HG03060 (cell line): ENCODE data around the gene JRKL.
"Not testable (repeated sequence)": the region's sequence is repeated elsewhere in the genome, so short reads cannot be mapped to it uniquely, and the experiment has no call there.

Experiments used
- ATAC-seq: cut with Tn5 transposase; IDR thresholded peaks from one replicate; pipeline ENCODE4 v1.9.1; 2021; ENCODE audit warnings: low read depth, moderate number of reproducible peaks; ENCODE audit not compliant: unreplicated experiment

The JRKL gene

DNA sequence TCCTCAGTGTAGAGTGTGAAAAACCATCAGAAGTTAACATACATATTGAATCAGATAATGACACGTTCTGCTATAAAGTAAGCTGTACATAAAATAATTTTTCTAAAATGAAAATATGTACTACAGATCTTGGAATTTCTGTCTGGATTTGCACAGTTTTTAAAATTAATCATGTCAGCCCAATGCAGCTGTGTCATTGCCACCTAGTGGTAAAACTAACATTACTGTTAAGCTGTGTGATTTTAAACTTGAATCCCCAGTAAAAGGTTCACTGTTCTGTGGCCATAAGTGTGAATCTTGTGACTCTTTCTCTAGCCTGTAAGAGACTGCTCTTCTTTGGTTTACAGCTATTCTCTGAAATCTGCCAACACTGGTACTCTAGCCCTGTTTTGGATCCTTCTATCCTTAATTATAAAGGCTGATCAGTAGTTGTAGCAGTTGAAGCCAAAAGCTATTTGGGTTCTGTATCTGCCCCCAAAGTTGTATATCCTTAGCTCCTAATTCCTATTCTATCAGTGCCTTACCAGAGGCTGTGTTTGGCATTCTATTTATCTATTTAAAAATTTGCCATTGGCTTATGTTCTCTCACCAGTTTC lies 4.0 kb downstream of the JRKL start:
- no peak for ATAC-seq

DNA sequence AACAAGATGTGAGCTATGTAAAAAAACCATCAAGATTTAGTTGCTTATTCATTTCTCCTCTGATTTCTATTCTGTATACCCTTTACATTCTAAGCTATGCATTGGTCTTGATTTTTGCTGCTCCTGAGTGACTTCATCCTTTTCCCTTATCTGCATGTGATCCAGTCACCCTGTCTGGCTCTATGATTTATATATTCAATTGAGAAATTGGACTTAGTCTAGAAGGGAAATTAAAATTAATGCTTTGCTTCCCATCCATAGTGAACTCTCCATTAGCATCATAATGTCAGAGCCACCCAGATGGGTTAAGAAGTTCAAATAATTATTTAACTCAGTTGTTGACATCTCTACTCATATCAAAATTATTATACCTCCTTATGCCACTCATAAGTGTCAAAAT lies 5.0 kb downstream of the JRKL start:
- no peak for ATAC-seq

DNA sequence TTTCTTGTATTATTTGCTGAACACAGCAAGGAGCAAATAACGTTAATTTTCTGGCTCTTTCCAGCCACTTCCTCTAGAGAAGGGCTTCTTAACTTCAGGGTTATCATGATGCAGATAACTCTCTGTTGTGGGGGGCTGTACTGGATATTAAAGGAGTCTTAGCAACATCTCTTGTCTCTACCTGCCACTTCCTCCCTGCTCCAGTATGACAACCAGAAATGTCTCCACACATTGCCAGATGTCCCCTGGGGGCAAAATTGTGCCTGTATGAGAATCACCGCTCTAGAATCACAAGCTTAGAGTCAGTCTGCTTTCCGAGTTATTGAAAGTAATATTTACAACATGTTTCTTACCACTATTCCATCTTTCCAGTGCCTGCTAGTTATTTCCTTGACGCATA lies 6.8 kb downstream of the JRKL start:
- ATAC-seq = no peak

DNA sequence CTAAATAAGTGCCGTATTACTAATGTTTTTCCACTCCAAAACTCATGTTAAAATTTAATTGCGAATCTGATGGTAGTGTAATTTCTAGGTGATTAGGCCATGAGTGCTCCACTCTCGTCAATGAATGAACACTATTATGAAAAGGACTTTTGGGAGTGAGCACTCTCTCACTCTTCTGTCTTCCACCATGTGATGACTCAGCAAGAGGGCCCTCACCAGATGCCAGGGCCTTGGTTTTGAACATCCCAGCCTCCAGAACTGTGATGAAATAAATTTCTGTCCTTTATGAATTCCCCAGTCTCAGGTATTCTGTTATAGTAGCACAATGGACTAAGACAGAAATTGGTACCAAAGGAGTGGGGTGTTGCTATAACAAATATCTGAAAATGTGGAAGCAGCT lies 8.1 kb downstream of the JRKL start:
- ATAC-seq = no peak

DNA sequence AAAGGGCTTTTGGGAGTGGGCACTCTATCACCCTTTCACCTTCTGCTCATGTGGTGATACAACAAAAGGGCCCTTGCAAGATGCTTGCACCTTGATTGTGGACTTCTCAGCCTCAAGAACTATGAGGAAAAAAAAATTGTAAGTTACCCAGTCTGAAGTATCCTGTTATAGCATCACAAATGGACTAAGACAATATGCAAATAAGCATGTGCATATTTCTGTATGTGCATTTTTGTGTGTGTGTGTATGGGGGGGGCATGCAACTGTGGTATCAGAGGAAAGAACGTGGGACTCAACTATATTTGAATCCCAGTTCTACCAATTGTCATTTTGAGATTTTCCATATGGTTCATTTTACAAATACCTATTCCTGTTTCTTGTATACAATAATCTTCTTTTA lies 10.9 kb downstream of the JRKL start:
- ATAC-seq = no peak

DNA sequence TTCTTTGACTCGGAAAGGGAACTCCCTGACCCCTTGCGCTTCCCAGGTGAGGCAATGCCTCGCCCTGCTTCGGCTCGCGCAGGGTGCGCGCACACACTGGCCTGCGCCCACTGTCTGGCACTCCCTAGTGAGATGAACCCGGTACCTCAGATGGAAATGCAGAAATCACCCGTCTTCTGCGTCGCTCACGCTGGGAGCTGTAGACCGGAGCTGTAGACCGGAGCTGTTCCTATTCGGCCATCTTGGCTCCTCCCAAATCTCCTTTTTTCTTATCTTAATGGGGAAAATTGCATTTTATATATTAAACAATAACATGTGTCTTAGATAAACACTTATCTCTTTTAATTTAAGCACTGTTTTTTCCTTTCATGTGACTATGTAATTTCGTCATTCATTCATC lies 21.6 kb downstream of the JRKL start:
- ATAC-seq = not testable (repeated sequence)

DNA sequence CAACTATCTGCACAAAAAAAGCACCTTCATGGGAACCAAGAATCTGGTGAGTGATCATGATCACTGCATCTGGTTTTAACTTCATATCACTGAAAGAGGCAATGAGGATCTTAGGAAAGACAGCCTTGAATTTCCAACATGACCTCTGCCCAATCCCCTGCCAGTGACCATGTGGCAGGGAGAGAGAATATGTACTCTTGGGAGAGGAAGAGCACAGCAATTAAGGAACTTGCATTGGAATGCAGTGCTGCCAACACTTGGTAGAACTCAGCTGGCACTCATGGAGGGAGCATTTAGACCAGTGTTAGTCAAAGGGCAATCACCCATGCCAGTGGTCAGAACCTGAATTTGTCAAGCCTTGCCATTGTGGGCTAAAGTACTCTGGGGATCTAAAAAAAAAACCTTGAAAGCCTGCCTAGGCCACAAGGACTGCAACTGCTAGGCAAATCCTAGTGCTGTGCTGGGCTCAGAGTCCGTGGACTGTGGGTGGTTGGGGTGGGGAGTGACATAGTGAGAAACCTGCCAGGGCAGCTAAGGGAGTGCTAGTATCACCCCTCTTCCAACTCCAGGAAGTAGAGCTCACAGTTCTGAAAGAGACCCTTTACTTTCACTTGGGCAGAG lies 23.1 kb downstream of the JRKL start:
- ATAC-seq = no peak

DNA sequence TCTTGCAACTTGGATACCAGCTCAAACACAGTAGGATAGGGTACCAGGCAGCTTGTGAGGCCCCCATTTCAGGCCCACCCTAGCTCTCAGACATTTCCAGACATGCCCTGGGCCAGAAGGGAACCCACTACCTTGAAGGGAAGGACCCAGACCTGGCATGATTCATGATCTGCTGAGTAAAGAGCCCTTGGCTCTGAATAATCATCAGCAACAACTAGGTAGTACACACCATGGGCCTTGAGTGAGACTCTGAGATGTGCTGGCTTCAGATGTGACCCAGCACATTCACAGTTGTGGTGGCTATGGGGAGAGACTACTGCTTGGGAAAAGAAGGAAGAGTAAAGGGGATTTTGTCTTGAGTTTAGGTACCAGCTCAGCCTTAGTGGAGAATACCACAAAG lies 23.6 kb downstream of the JRKL start:
- ATAC-seq = no peak

DNA sequence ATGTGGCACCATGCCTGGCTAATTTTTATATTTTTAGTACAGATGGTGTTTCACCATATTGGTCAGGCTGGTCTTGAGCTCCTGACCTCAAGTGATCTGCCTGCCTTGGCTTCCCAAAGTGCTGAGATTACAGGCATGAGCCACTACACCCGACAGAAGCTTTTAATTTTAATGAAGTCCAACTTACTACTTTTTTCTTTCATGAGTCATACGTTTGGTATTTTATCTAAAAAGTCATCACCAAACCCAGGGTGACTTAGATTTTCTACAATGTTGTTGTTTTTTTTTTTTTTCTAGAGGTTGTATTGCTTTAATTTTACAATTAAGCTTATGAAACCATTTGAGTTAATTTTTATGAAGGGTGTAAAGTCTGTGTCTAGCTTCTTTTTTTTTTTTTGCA lies 34.9 kb downstream of the JRKL start:
- no peak for ATAC-seq

DNA sequence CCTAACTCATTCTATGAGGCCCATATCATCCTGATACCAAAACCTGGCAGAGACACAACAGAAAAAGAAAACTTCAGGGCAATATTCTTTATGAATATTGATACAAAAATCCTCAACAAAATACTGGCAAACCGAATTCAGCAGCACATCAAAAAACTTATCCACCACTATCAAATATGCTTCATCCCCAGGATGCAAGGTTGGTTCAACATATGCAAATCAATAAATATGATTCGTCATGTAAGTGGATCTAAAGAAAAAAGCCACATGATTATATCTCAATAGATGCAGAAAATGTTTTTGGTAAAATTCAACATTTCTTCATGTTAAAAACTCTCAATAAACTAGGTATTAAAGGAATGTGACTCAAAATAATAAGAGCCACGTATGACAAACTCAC lies 40.9 kb downstream of the JRKL start:
- ATAC-seq = no peak

DNA sequence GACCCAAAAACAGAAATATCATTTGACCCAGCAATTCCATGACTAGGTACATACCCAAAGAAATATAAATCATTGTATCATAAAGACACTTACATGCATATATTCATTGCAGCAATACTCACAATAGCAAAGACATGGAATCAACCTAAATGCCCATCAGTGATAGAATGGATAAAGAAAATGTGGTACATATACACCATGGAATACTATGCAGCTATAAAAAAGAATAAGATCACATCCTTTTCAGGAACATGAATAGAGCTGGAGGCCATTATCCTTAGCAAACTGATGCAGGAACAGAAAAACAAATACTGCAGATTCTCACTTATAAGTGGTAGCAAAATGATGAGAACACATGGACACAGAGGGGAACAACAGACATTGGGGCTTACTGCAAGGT lies 42.8 kb downstream of the JRKL start:
- ATAC-seq = not testable (repeated sequence)
